Activated CD4-positive, alpha-beta memory T cell treated with anti-CD3 and anti-CD28 coated beads, Interleukin-2, amount 10 ng/mL, durations not matched to agents 7 days and 5 days (primary cell): ENCODE data around the gene PLPPR5. TPM values are rescaled to one million over a fixed set of nuclear protein-coding genes. Genes with fewer than 3 reads are reported as not detected.

Source experiments
- CTCF ChIA-PET: fragments of 350-600 bp; sonication (Branson Sonifier 250); formaldehyde crosslinking; loops from one replicate; lab custom pipeline; 2021; ENCODE audit warnings: antibody characterized with exemption, inconsistent platforms; lab: Charles Lee
- POLR2A ChIA-PET: fragments of 350-600 bp; sonication (Branson Sonifier 250); formaldehyde crosslinking; loops from one replicate; lab custom pipeline; 2021; ENCODE audit warnings: antibody characterized with exemption; lab: Charles Lee
- DNase-seq: peaks from one replicate; pipeline ENCODE4 v3.0.0-alpha.2; 2020
- H3K27ac Mint-ChIP-seq: one replicate; pipeline ENCODE4 v1.8.0; 2021; ENCODE audit warnings: mild to moderate bottlenecking, mixed read lengths
- H3K27me3 Mint-ChIP-seq: one replicate; pipeline ENCODE4 v1.8.0; 2021; ENCODE audit warnings: mixed read lengths
- H3K36me3 Mint-ChIP-seq: one replicate; pipeline ENCODE4 v1.8.0; 2021; ENCODE audit warnings: low read depth, mixed read lengths
- H3K4me1 Mint-ChIP-seq: one replicate; pipeline ENCODE4 v1.8.0; 2021; ENCODE audit warnings: mixed read lengths
- H3K4me3 Mint-ChIP-seq: one replicate; pipeline ENCODE4 v1.8.0; 2021; ENCODE audit warnings: mild to moderate bottlenecking, mixed read lengths
- H3K9me3 Mint-ChIP-seq: one replicate; pipeline ENCODE4 v1.8.0; 2021; ENCODE audit warnings: mixed read lengths
- total RNA-seq, 2 experiments: library from RNA; stranded (reverse); gene quantifications; one replicate each; pipeline ENCODE4 v1.2.3, GENCODE V29; 2021

Gene PLPPR5
- total RNA-seq, 2 experiments from 2014 or later: not detected

- Mint-ChIP-seq H3K27ac (no peak overlapping the region), H3K27me3 (no peaks in the 10 kb centered on the region), H3K36me3 (no peaks in the 10 kb centered on the region), H3K4me1 (peaks cover 3% of the 10 kb centered on the region), H3K9me3 (no peaks in the 10 kb centered on the region), H3K4me3 (no peak overlapping the region)
- ChIA-PET POLR2A (no interaction called here), CTCF (no interaction called here)
- DNase-seq: no peak
Measured at GRCh38 chr1:98924977-98925376, 79.7 kb downstream of the PLPPR5 start.

GRCh38 chr1:98923667-98924066, 81.0 kb downstream of the PLPPR5 start:
- H3K27ac Mint-ChIP-seq: no peak overlapping the region
- ChIA-PET POLR2A (no interaction called here), CTCF (no interaction called here)
- no peaks in the 10 kb centered on the region for H3K27me3 Mint-ChIP-seq
- H3K36me3 Mint-ChIP-seq: no peaks in the 10 kb centered on the region
- H3K9me3 Mint-ChIP-seq: no peaks in the 10 kb centered on the region
- H3K4me3 Mint-ChIP-seq: no peak overlapping the region
- H3K4me1 Mint-ChIP-seq: peaks cover 4% of the 10 kb centered on the region
- DNase-seq: no peak

- Mint-ChIP-seq H3K27me3 (no peaks in the 10 kb centered on the region), H3K9me3 (no peaks in the 10 kb centered on the region), H3K27ac (no peak overlapping the region), H3K4me1 (peaks cover 4% of the 10 kb centered on the region), H3K4me3 (no peak overlapping the region), H3K36me3 (no peaks in the 10 kb centered on the region)
- DNase-seq: no peak
- POLR2A ChIA-PET: no interaction called here
- CTCF ChIA-PET: no interaction called here
Measured at GRCh38 chr1:98921817-98922216, 82.8 kb downstream of the PLPPR5 start.

- Mint-ChIP-seq H3K36me3 (no peaks in the 10 kb centered on the region), H3K27me3 (no peaks in the 10 kb centered on the region), H3K4me3 (no peak overlapping the region), H3K4me1 (peaks cover 4% of the 10 kb centered on the region), H3K27ac (no peak overlapping the region), H3K9me3 (no peaks in the 10 kb centered on the region)
- DNase-seq: no peak
- ChIA-PET CTCF (interaction anchor here (0.7 kb wide), 1 partner anchor 1687 kb away, joined by 3 read pairs; no protein-coding TSS in a partner anchor), POLR2A (no interaction called here)
Measured at GRCh38 chr1:98920441-98921110, 84.1 kb downstream of the PLPPR5 start.

- H3K4me1 Mint-ChIP-seq: peaks cover 4% of the 10 kb centered on the region
- no peak overlapping the region for H3K27ac Mint-ChIP-seq
- H3K9me3 Mint-ChIP-seq: no peaks in the 10 kb centered on the region
- H3K4me3 Mint-ChIP-seq: no peak overlapping the region
- POLR2A ChIA-PET: no interaction called here
- no peak for DNase-seq
- no peaks in the 10 kb centered on the region for H3K27me3 Mint-ChIP-seq
- CTCF ChIA-PET: no interaction called here
- no peaks in the 10 kb centered on the region for H3K36me3 Mint-ChIP-seq
Measured at GRCh38 chr1:98919652-98920051, 85.0 kb downstream of the PLPPR5 start.

- DNase-seq: no peak
- Mint-ChIP-seq H3K4me1 (peaks cover 4% of the 10 kb centered on the region), H3K27me3 (no peaks in the 10 kb centered on the region), H3K4me3 (no peak overlapping the region), H3K36me3 (no peaks in the 10 kb centered on the region), H3K9me3 (no peaks in the 10 kb centered on the region), H3K27ac (no peak overlapping the region)
- CTCF ChIA-PET: no interaction called here
- POLR2A ChIA-PET: no interaction called here
Measured at GRCh38 chr1:98919211-98919610, 85.5 kb downstream of the PLPPR5 start.

GRCh38 chr1:98914547-98914946, 90.1 kb downstream of the PLPPR5 start:
- H3K27me3 Mint-ChIP-seq: no peaks in the 10 kb centered on the region
- no peak overlapping the region for H3K27ac Mint-ChIP-seq
- no peaks in the 10 kb centered on the region for H3K36me3 Mint-ChIP-seq
- ChIA-PET CTCF (no interaction called here), POLR2A (no interaction called here)
- no peaks in the 10 kb centered on the region for H3K9me3 Mint-ChIP-seq
- H3K4me3 Mint-ChIP-seq: no peak overlapping the region
- no peaks in the 10 kb centered on the region for H3K4me1 Mint-ChIP-seq
- no peak for DNase-seq

GRCh38 chr1:98910827-98911226, 93.8 kb downstream of the PLPPR5 start:
- Mint-ChIP-seq H3K4me1 (no peaks in the 10 kb centered on the region), H3K27me3 (no peaks in the 10 kb centered on the region), H3K4me3 (no peak overlapping the region), H3K9me3 (no peaks in the 10 kb centered on the region), H3K27ac (no peak overlapping the region), H3K36me3 (no peaks in the 10 kb centered on the region)
- POLR2A ChIA-PET: no interaction called here
- CTCF ChIA-PET: no interaction called here
- DNase-seq: no peak

- POLR2A ChIA-PET: no interaction called here
- Mint-ChIP-seq H3K9me3 (no peaks in the 10 kb centered on the region), H3K4me3 (no peak overlapping the region), H3K36me3 (no peaks in the 10 kb centered on the region), H3K27me3 (no peaks in the 10 kb centered on the region), H3K4me1 (no peaks in the 10 kb centered on the region), H3K27ac (no peak overlapping the region)
- CTCF ChIA-PET: interaction anchor here (1.1 kb wide), 1 partner anchor 12 kb away, joined by 3 read pairs; no protein-coding TSS in a partner anchor
- DNase-seq: no peak
Measured at GRCh38 chr1:98908980-98909379, 95.7 kb downstream of the PLPPR5 start.

GRCh38 chr1:98906809-98907208, 97.9 kb downstream of the PLPPR5 start:
- Mint-ChIP-seq H3K27me3 (no peaks in the 10 kb centered on the region), H3K9me3 (no peaks in the 10 kb centered on the region), H3K4me3 (no peak overlapping the region), H3K27ac (no peak overlapping the region), H3K4me1 (no peaks in the 10 kb centered on the region), H3K36me3 (no peaks in the 10 kb centered on the region)
- POLR2A ChIA-PET: no interaction called here
- CTCF ChIA-PET: no interaction called here
- no peak for DNase-seq

GRCh38 chr1:98906361-98906760, 98.3 kb downstream of the PLPPR5 start:
- Mint-ChIP-seq H3K4me1 (no peaks in the 10 kb centered on the region), H3K36me3 (no peaks in the 10 kb centered on the region), H3K9me3 (no peaks in the 10 kb centered on the region), H3K27me3 (no peaks in the 10 kb centered on the region), H3K27ac (no peak overlapping the region), H3K4me3 (no peak overlapping the region)
- CTCF ChIA-PET: no interaction called here
- no peak for DNase-seq
- POLR2A ChIA-PET: no interaction called here

- Mint-ChIP-seq H3K4me3 (no peak overlapping the region), H3K27me3 (no peaks in the 10 kb centered on the region), H3K36me3 (no peaks in the 10 kb centered on the region), H3K9me3 (no peaks in the 10 kb centered on the region), H3K4me1 (no peaks in the 10 kb centered on the region), H3K27ac (no peak overlapping the region)
- ChIA-PET CTCF (no interaction called here), POLR2A (no interaction called here)
- no peak for DNase-seq
Measured at GRCh38 chr1:98904684-98905083, 100.0 kb downstream of the PLPPR5 start.

GRCh38 chr1:98903726-98904125, 100.9 kb downstream of the PLPPR5 start:
- no peak overlapping the region for H3K27ac Mint-ChIP-seq
- H3K36me3 Mint-ChIP-seq: no peaks in the 10 kb centered on the region
- DNase-seq: no peak
- CTCF ChIA-PET: no interaction called here
- no peaks in the 10 kb centered on the region for H3K4me1 Mint-ChIP-seq
- POLR2A ChIA-PET: no interaction called here
- no peak overlapping the region for H3K4me3 Mint-ChIP-seq
- H3K27me3 Mint-ChIP-seq: no peaks in the 10 kb centered on the region
- H3K9me3 Mint-ChIP-seq: no peaks in the 10 kb centered on the region

GRCh38 chr1:98903261-98903660, 101.4 kb downstream of the PLPPR5 start:
- H3K27ac Mint-ChIP-seq: no peak overlapping the region
- CTCF ChIA-PET: no interaction called here
- no peaks in the 10 kb centered on the region for H3K27me3 Mint-ChIP-seq
- no peaks in the 10 kb centered on the region for H3K4me1 Mint-ChIP-seq
- POLR2A ChIA-PET: no interaction called here
- no peaks in the 10 kb centered on the region for H3K9me3 Mint-ChIP-seq
- H3K36me3 Mint-ChIP-seq: no peaks in the 10 kb centered on the region
- DNase-seq: no peak
- no peak overlapping the region for H3K4me3 Mint-ChIP-seq
